ENCODE results near the gene CDC34. TPM values are rescaled to one million over a fixed set of nuclear protein-coding genes. Genes with fewer than 3 reads are reported as not detected.
"Not testable (repeated sequence)": the region's sequence is repeated elsewhere in the genome, so short reads cannot be mapped to it uniquely, and the experiment has no call there.

Gene CDC34
- total and polyA plus RNA-seq, 2 of the 8 experiments (the other 6 are each of a cell fraction or from before 2014, with no cell fraction given), result 95.9 to 129 TPM

DNA sequence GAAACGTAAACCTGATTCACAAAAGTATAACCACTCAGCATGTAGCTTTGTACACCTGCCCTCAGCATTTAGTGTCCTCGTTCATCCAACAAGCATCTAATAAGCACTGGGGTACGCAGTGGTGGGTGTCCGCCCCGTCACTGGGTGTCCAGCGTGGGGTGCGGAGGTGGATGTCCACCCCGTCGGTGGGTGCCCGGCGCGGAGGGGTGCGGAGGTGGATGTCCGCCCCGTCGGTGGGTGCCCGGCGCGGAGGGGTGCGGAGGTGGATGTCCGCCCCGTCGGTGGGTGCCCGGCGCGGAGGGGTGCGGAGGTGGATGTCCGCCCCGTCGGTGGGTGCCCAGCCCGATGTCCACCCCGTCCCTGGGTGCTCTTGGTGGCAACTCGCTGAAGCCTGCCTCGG is 53.6 kb downstream of the CDC34 start:
- H3K14ac ChIP-seq (ENCODE audit: insufficient read length); H4K8ac ChIP-seq (ENCODE audit: extremely low read depth, insufficient read depth, low read length); H3K4me3 ChIP-seq (ENCODE audit: extremely low read depth in 1 of 4, insufficient read depth in 2 of 4, low read depth in 3 of 4, low read length in 4 of 4); H3K23me2 ChIP-seq (ENCODE audit: low read depth, low read length); H4K5ac ChIP-seq (ENCODE audit: insufficient read length, low read depth, low read length); FAIRE-seq; H3K9me3 ChIP-seq (ENCODE audit: insufficient read depth in 2 of 2, low read depth in 1 of 2, low read length in 1 of 2); H3K9ac ChIP-seq (replicated peaks in 1 of 4; ENCODE audit: extremely low read depth in 1 of 4, low read depth in 3 of 4, low read length in 3 of 4); DNase-seq (ENCODE audit: low read depth in 1 of 2, low spot score in 2 of 2); H3K27ac ChIP-seq (ENCODE audit: low read depth, low read length); H3K4ac ChIP-seq (replicated peaks; ENCODE audit: insufficient read length, low read depth, low read length); H2BK20ac ChIP-seq (ENCODE audit: low read length); H2BK12ac ChIP-seq (ENCODE audit: low read depth, low read length); H3K23ac ChIP-seq (ENCODE audit: insufficient read length); H3K18ac ChIP-seq (ENCODE audit: extremely low read depth, low read length); H2AK5ac ChIP-seq (ENCODE audit: low read depth, low read length); H2BK120ac ChIP-seq (replicated peaks; ENCODE audit: low read depth, low read length); H2AFZ ChIP-seq (ENCODE audit: low read length); H3K56ac ChIP-seq (replicated peaks; ENCODE audit: insufficient read length, low read depth, low read length); H3K79me2 ChIP-seq (ENCODE audit: control insufficient read depth in 1 of 2, insufficient read depth in 2 of 2, low read length in 2 of 2); H3K79me1 ChIP-seq (ENCODE audit: low read depth, low read length); H4K91ac ChIP-seq (replicated peaks; ENCODE audit: insufficient read length, low read length); H2BK15ac ChIP-seq (ENCODE audit: low read length); H3K4me2 ChIP-seq (ENCODE audit: insufficient read depth in 1 of 2, low read depth in 2 of 2, low read length in 2 of 2); H2BK5ac ChIP-seq (ENCODE audit: low read depth, low read length): not testable (repeated sequence)
- peaks cover 12 to 14% (median 13%) of the 10 kb centered on the region in 4 experiments for H3K27me3 ChIP-seq (replicated peaks in 1 of 4; ENCODE audit: control insufficient read depth in 3 of 4, extremely low read depth in 1 of 4, insufficient read depth in 3 of 4, low read length in 3 of 4)
- CTCF ChIA-PET (ENCODE audit: partially characterized antibody), result interaction anchor here (0.8 to 4.7 kb wide), 12 partner anchors 9 to 312 kb away, joined by 3 to 51 read pairs (median 4); no protein-coding TSS in a partner anchor
- H3K36me3 ChIP-seq (ENCODE audit: control insufficient read depth in 2 of 4, insufficient read depth in 4 of 4, low read length in 3 of 4), result peaks cover 6 to 24% (median 18%) of the 10 kb centered on the region in 4 experiments; a peak in 6 of 8 replicates
- peaks cover 0 to 12% (median 5%) of the 10 kb centered on the region in 4 experiments; a peak in 5 of 7 replicates for H3K4me1 ChIP-seq (replicated peaks in 1 of 4; ENCODE audit: control insufficient read depth in 3 of 4, insufficient read depth in 4 of 4, low read length in 3 of 4)
- POLR2A ChIA-PET (ENCODE audit: partially characterized antibody), result interaction anchor here (0.9 to 6.3 kb wide), 10 partner anchors 9 to 49 kb away, joined by 3 to 78 read pairs (median 5); partner anchors contain the start of genes BSG and GZMM
- peaks cover 14 to 27% of the 10 kb centered on the region in 2 experiments for H4K20me1 ChIP-seq (replicated peaks in 1 of 2; ENCODE audit: control insufficient read depth in 1 of 2, insufficient read depth in 2 of 2, low read length in 2 of 2)
- WGBS, 2 experiments (ENCODE audit: extremely low coverage in 1 of 2, insufficient coverage in 1 of 2, insufficient read length in 1 of 2, insufficient replicate concordance in 2 of 2, low coverage in 1 of 2, low lambda C conversion rate in 2 of 2, missing lambda C conversion rate in 1 of 2), result 90% methylated on average over 34 of the region's 34 CpGs; no CpG with 5 or more reads in 1 of the 2 experiments

Measured in H1 (cell line).